Fibroblast of skin of right quadriceps (primary cell): ENCODE measurements around the gene SLF2.

Source experiments
- DNase-seq: peaks from one replicate; pipeline ENCODE4 v3.0.0-alpha.2; 2013

The SLF2 gene

GRCh38 chr10:100901051-100901450, 11.7 kb upstream of the SLF2 start:
- no peak for DNase-seq

GRCh38 chr10:100902622-100903021, 10.1 kb upstream of the SLF2 start:
- no peak for DNase-seq

- no peak for DNase-seq
Observed at GRCh38 chr10:100904917-100905316, 7.8 kb upstream of the SLF2 start.

- no peak for DNase-seq
Observed at GRCh38 chr10:100907175-100907574, 5.6 kb upstream of the SLF2 start.

- no peak for DNase-seq
Observed at GRCh38 chr10:100907773-100908363, 4.9 kb upstream of the SLF2 start.

- no peak for DNase-seq
Observed at GRCh38 chr10:100908378-100908777, 4.4 kb upstream of the SLF2 start.

- DNase-seq = peak; percentile 44
Observed at GRCh38 chr10:100909501-100910263, 3.1 kb upstream of the SLF2 start.

- no peak for DNase-seq
Observed at GRCh38 chr10:100911472-100911871, 1.3 kb upstream of the SLF2 start.

GRCh38 chr10:100912013-100912604, 654 bp upstream of the SLF2 start:
- no peak for DNase-seq

- no peak for DNase-seq
Observed at GRCh38 chr10:100913470-100913865, 705 bp downstream of the SLF2 start.

- DNase-seq = no peak
Observed at GRCh38 chr10:100917071-100917470, 4.3 kb downstream of the SLF2 start.

GRCh38 chr10:100923580-100923979, 10.8 kb downstream of the SLF2 start:
- DNase-seq = no peak

GRCh38 chr10:100927266-100927665, 14.5 kb downstream of the SLF2 start:
- no peak for DNase-seq

- no peak for DNase-seq
Observed at GRCh38 chr10:100928039-100928438, 15.3 kb downstream of the SLF2 start.

GRCh38 chr10:100930368-100930767, 17.6 kb downstream of the SLF2 start:
- DNase-seq = no peak

GRCh38 chr10:100934084-100934659, 21.4 kb downstream of the SLF2 start:
- peak; percentile 9 for DNase-seq

- peak; percentile 63 for DNase-seq
Observed at GRCh38 chr10:100939763-100940344, 27.1 kb downstream of the SLF2 start.

GRCh38 chr10:100942229-100942628, 29.5 kb downstream of the SLF2 start:
- DNase-seq = no peak

GRCh38 chr10:100943508-100943907, 30.7 kb downstream of the SLF2 start:
- DNase-seq = no peak

- DNase-seq = no peak
Observed at GRCh38 chr10:100945754-100946153, 33.0 kb downstream of the SLF2 start.

- no peak for DNase-seq
Observed at GRCh38 chr10:100948916-100949315, 36.2 kb downstream of the SLF2 start.

- no peak for DNase-seq
Observed at GRCh38 chr10:100960251-100960650, 47.5 kb downstream of the SLF2 start.

- DNase-seq = no peak
Observed at GRCh38 chr10:100962351-100963080, 49.8 kb downstream of the SLF2 start.
